Measurements from ENCODE around the gene ADAMTS15. TPM values are rescaled to one million over a fixed set of nuclear protein-coding genes. Genes with fewer than 3 reads are reported as not detected.

Gene ADAMTS15
- total RNA-seq, 2 experiments from 2014 or later = not detected

- CTCF ChIA-PET = no interaction called here
- DNase-seq = no peak
- POLR2A ChIA-PET = no interaction called here
- peaks cover 1% of the 10 kb centered on the region for H3K27me3 Mint-ChIP-seq
- no peak overlapping the region for H3K27ac Mint-ChIP-seq
- no peak overlapping the region for H3K4me3 Mint-ChIP-seq
- H3K4me1 Mint-ChIP-seq (ENCODE audit: low read depth) = peaks cover 5% of the 10 kb centered on the region
- H3K36me3 Mint-ChIP-seq = no peaks in the 10 kb centered on the region
- intact Hi-C loops (cut with micrococcal nuclease) = no loop called here
- H3K9me3 Mint-ChIP-seq = no peaks in the 10 kb centered on the region
These were observed 32.3 kb downstream of the ADAMTS15 start for GRCh38 chr11:130480711-130481140.

GRCh38 chr11:130483124-130483523, 34.7 kb downstream of the ADAMTS15 start:
- ChIA-PET POLR2A (no interaction called here), CTCF (no interaction called here)
- H3K27me3 Mint-ChIP-seq = no peaks in the 10 kb centered on the region
- DNase-seq = no peak
- no peaks in the 10 kb centered on the region for H3K4me1 Mint-ChIP-seq (ENCODE audit: low read depth)
- no peaks in the 10 kb centered on the region for H3K9me3 Mint-ChIP-seq
- H3K4me3 Mint-ChIP-seq = no peak overlapping the region
- intact Hi-C loops (cut with micrococcal nuclease) = no loop called here
- no peak overlapping the region for H3K27ac Mint-ChIP-seq
- no peaks in the 10 kb centered on the region for H3K36me3 Mint-ChIP-seq

GRCh38 chr11:130485983-130486382, 37.5 kb downstream of the ADAMTS15 start:
- Mint-ChIP-seq H3K36me3 (no peaks in the 10 kb centered on the region), H3K4me3 (no peak overlapping the region), H3K4me1 (ENCODE audit: low read depth) (no peaks in the 10 kb centered on the region), H3K9me3 (no peaks in the 10 kb centered on the region), H3K27me3 (no peaks in the 10 kb centered on the region), H3K27ac (no peak overlapping the region)
- ChIA-PET CTCF (no interaction called here), POLR2A (no interaction called here)
- intact Hi-C loops (cut with micrococcal nuclease) = no loop called here
- no peak for DNase-seq

GRCh38 chr11:130486391-130486836, 38.0 kb downstream of the ADAMTS15 start:
- intact Hi-C loops (cut with micrococcal nuclease) = no loop called here
- no peaks in the 10 kb centered on the region for H3K4me1 Mint-ChIP-seq (ENCODE audit: low read depth)
- H3K9me3 Mint-ChIP-seq = no peaks in the 10 kb centered on the region
- ChIA-PET CTCF (no interaction called here), POLR2A (no interaction called here)
- no peak overlapping the region for H3K27ac Mint-ChIP-seq
- no peak for DNase-seq
- no peaks in the 10 kb centered on the region for H3K36me3 Mint-ChIP-seq
- no peaks in the 10 kb centered on the region for H3K27me3 Mint-ChIP-seq
- H3K4me3 Mint-ChIP-seq = no peak overlapping the region

- intact Hi-C loops (cut with micrococcal nuclease) = no loop called here
- H3K4me1 Mint-ChIP-seq (ENCODE audit: low read depth) = no peaks in the 10 kb centered on the region
- ChIA-PET CTCF (no interaction called here), POLR2A (no interaction called here)
- no peaks in the 10 kb centered on the region for H3K36me3 Mint-ChIP-seq
- H3K27ac Mint-ChIP-seq = no peak overlapping the region
- no peak for DNase-seq
- no peak overlapping the region for H3K4me3 Mint-ChIP-seq
- no peaks in the 10 kb centered on the region for H3K9me3 Mint-ChIP-seq
- no peaks in the 10 kb centered on the region for H3K27me3 Mint-ChIP-seq
These were observed 38.8 kb downstream of the ADAMTS15 start for GRCh38 chr11:130486987-130487923.

GRCh38 chr11:130487924-130488815, 39.7 kb downstream of the ADAMTS15 start:
- Mint-ChIP-seq H3K36me3 (no peaks in the 10 kb centered on the region), H3K9me3 (no peaks in the 10 kb centered on the region), H3K4me3 (no peak overlapping the region), H3K4me1 (ENCODE audit: low read depth) (no peaks in the 10 kb centered on the region), H3K27ac (no peak overlapping the region), H3K27me3 (no peaks in the 10 kb centered on the region)
- intact Hi-C loops (cut with micrococcal nuclease) = no loop called here
- ChIA-PET CTCF (no interaction called here), POLR2A (no interaction called here)
- DNase-seq = no peak

GRCh38 chr11:130488848-130489584, 40.6 kb downstream of the ADAMTS15 start:
- Mint-ChIP-seq H3K4me3 (no peak overlapping the region), H3K27ac (no peak overlapping the region), H3K9me3 (no peaks in the 10 kb centered on the region), H3K27me3 (no peaks in the 10 kb centered on the region), H3K4me1 (ENCODE audit: low read depth) (no peaks in the 10 kb centered on the region), H3K36me3 (no peaks in the 10 kb centered on the region)
- DNase-seq = no peak
- intact Hi-C loops (cut with micrococcal nuclease) = no loop called here
- POLR2A ChIA-PET = no interaction called here
- CTCF ChIA-PET = no interaction called here

- POLR2A ChIA-PET = no interaction called here
- Mint-ChIP-seq H3K27me3 (no peaks in the 10 kb centered on the region), H3K36me3 (no peaks in the 10 kb centered on the region), H3K4me1 (ENCODE audit: low read depth) (no peaks in the 10 kb centered on the region), H3K27ac (no peak overlapping the region), H3K9me3 (no peaks in the 10 kb centered on the region), H3K4me3 (no peak overlapping the region)
- no peak for DNase-seq
- CTCF ChIA-PET = interaction anchor here (0.6 kb wide), 1 partner anchor 38 kb away, joined by 3 read pairs; no protein-coding TSS in a partner anchor
- intact Hi-C loops (cut with micrococcal nuclease) = no loop called here
These were observed 41.3 kb downstream of the ADAMTS15 start for GRCh38 chr11:130489716-130490115.

- Mint-ChIP-seq H3K27ac (no peak overlapping the region), H3K4me1 (ENCODE audit: low read depth) (no peaks in the 10 kb centered on the region), H3K9me3 (no peaks in the 10 kb centered on the region), H3K27me3 (peaks cover 4% of the 10 kb centered on the region), H3K36me3 (no peaks in the 10 kb centered on the region), H3K4me3 (no peak overlapping the region)
- no peak for DNase-seq
- intact Hi-C loops (cut with micrococcal nuclease) = no loop called here
- ChIA-PET CTCF (no interaction called here), POLR2A (no interaction called here)
These were observed 42.4 kb downstream of the ADAMTS15 start for GRCh38 chr11:130490682-130491449.

- DNase-seq = no peak
- Mint-ChIP-seq H3K4me3 (no peak overlapping the region), H3K9me3 (no peaks in the 10 kb centered on the region), H3K36me3 (no peaks in the 10 kb centered on the region), H3K4me1 (ENCODE audit: low read depth) (no peaks in the 10 kb centered on the region), H3K27me3 (peaks cover 18% of the 10 kb centered on the region), H3K27ac (no peak overlapping the region)
- ChIA-PET CTCF (no interaction called here), POLR2A (no interaction called here)
- intact Hi-C loops (cut with micrococcal nuclease) = no loop called here
These were observed 49.7 kb downstream of the ADAMTS15 start for GRCh38 chr11:130498181-130498580.

- CTCF ChIA-PET = no interaction called here
- no peaks in the 10 kb centered on the region for H3K4me1 Mint-ChIP-seq (ENCODE audit: low read depth)
These were observed 51.4 kb downstream of the ADAMTS15 start for GRCh38 chr11:130499828-130500227.

More at GRCh38 chr11:130499828-130500227, 51.4 kb downstream of the ADAMTS15 start:
- DNase-seq = no peak
- no peaks in the 10 kb centered on the region for H3K36me3 Mint-ChIP-seq
- POLR2A ChIA-PET = no interaction called here
- H3K27ac Mint-ChIP-seq = no peak overlapping the region
- H3K27me3 Mint-ChIP-seq = peaks cover 26% of the 10 kb centered on the region
- intact Hi-C loops (cut with micrococcal nuclease) = no loop called here
- no peak overlapping the region for H3K4me3 Mint-ChIP-seq
- H3K9me3 Mint-ChIP-seq = peaks cover 4% of the 10 kb centered on the region
